GM12801 (cell line): ENCODE data around the gene TCERG1L.

Experiments
- TF ChIP-seq, protein P1 (sequence below): IDR thresholded peaks from one replicate; pipeline ENCODE4 v1.5.1; 2011; ENCODE audit warnings: control low read depth; ENCODE audit not compliant: insufficient read length; ENCODE audit errors: extremely low read depth

TCERG1L gene

DNA sequence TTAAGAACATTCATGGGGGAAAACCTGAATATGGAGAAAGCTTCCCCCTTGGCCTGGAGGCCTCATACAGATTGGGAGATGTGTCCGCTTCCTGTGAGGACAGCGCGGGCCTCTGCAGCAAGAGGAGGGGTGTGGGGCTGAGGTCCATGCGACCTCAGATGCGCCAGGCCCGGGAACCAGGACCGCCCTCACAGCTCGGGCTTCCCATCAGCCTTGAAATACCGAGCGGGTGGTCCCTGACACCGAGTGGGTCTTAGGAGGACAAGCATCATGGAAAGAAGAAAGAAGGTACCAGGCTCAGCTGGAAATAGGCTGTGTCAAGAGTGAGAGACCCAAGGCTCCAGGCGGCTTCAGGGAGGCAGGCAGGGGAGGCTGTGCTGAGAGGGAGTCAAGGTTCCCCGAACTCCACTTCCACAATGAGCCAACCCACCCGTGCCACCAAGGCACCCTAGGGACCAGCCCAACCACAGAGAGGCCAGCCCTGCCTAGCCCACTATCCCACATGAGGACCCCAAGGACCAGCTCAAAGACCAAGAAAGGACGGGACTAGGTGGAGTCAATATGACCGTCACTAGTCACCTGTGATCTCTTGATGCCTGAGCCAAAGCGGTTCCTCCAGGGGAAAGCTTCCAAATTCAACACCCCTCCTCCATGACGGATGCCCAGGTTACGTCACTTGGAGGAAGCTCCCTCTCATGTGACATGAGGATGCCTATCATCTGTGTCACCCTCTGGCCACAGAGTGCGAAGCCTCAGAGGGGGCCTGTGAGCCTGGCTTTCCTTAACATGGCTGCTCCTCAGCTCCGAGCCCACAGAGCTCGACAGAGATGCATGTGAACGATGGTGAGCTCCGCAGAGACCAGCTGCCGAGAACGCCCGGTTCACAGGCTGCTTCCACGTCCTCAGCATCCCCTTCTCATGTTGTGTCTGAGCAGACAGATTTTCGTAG lies 103.7 kb downstream of the TCERG1L start:
- TF ChIP-seq, protein P1, sequence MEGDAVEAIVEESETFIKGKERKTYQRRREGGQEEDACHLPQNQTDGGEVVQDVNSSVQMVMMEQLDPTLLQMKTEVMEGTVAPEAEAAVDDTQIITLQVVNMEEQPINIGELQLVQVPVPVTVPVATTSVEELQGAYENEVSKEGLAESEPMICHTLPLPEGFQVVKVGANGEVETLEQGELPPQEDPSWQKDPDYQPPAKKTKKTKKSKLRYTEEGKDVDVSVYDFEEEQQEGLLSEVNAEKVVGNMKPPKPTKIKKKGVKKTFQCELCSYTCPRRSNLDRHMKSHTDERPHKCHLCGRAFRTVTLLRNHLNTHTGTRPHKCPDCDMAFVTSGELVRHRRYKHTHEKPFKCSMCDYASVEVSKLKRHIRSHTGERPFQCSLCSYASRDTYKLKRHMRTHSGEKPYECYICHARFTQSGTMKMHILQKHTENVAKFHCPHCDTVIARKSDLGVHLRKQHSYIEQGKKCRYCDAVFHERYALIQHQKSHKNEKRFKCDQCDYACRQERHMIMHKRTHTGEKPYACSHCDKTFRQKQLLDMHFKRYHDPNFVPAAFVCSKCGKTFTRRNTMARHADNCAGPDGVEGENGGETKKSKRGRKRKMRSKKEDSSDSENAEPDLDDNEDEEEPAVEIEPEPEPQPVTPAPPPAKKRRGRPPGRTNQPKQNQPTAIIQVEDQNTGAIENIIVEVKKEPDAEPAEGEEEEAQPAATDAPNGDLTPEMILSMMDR = no peak

- TF ChIP-seq, protein P1 = no peak
These were observed 104.3 kb downstream of the TCERG1L start for GRCh38 chr10:131207176-131207575.

- TF ChIP-seq, protein P1 = no peak
These were observed 105.2 kb downstream of the TCERG1L start for GRCh38 chr10:131206111-131206995.

DNA sequence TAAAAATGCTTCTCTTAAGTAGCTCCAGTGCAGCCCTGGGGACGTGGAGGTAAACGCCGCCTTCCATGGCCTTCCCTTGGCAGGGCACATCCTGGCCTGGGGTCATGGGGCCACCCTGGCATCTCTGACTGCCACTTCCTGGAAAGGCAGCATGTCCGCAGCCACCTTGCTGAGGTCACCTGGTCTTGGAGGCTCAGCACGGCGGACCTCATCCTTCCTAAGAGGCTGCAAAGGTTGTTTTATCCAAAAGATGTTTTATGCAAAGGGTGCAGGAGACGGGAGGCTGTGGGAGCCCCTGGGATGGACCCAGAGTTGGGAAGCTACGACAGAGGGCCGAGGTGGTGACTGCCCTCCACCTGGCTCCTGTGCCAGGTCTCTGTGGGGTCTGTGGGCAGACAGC lies 106.0 kb downstream of the TCERG1L start:
- TF ChIP-seq, protein P1 = no peak

DNA sequence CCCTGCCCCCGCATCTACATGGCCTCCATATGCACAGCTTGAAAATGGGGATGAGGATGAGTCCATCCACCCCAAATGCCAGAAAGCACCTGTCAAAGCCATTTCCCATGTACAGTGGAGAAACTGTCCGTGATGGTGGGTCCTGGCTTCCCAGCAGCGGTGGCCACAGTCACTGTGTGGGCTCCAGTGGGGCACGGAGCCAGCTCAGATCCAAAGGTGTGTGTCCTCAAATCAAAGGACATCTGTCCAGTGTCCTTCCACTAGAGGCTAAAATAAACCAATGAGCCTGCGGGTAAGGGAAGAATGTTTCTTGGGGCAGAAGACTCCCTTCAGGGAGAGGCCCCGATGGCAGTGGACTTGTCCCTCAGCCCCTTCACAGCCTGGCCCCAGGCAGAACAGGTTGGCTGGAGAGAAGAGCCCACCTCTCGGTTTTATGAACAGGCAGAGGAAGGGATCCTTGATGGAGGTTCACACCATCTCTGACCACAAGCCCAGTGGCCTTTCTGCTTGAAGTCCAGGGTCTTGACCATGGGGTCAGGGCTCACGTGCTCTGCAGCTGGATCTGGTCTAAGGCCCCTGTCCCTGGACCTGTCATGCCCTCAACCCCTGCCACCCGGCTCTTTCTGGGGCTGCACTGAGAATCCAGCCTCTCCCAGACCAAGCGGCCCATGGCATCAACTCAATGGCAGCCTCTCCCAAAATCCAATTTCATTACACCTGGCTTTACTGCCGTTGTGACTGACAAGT lies 106.9 kb downstream of the TCERG1L start:
- TF ChIP-seq, protein P1 = no peak

DNA sequence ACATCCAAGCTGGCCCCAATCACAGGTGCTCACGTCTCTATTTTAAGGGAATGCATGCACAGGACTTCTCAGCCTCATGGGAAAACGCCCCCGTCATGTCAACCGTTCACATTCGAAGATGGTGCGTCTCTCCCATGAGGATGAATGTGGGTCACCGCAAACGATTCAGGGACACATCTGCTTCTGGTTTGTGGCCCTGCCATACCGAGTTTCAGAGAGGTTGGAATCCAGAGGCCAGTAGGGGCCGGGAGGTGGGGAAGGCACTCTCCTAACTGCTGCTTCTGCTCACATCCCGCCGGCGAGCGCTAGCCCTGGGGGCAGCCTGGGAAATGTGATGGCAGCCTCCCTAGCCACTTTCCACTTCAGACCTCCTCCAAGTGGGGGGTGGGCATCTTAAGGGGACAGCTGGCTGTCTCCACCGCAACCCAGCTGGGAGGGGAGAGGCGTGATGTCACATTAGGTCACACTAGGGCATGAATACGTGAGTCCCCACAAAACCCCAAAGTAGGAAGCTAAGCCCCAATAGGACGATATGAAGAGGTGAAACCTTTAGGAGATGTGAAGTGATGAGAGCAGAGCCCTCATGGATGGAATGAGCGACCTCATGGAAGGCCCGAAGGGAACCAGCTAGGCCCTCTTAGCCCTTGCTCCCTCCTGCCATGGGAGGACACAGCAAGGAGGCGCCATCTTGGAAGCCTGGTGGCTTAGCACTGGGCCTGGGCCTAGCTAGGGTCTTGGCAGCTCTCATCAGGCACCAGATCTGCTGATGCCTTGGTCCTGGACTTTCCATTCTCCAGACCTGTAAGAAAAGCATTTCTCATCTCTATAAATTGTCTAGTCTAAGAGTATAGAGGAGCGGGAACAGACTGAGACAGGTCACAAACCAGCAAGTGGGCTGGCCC lies 107.8 kb downstream of the TCERG1L start:
- TF ChIP-seq, protein P1 = no peak
